GM19468 (cell line): ENCODE results near the gene MEAF6.

Experiments used
- ATAC-seq: cut with Tn5 transposase; IDR thresholded peaks from one replicate; pipeline ENCODE4 v1.9.1; 2021; ENCODE audit warnings: mild to moderate bottlenecking, moderate library complexity, moderate number of reproducible peaks; ENCODE audit not compliant: unreplicated experiment; ENCODE audit errors: extremely low read depth

The MEAF6 gene

GRCh38 chr1:37485902-37486679 lies 28.5 kb downstream of the MEAF6 start:
- no peak for ATAC-seq

GRCh38 chr1:37484325-37485051 lies 30.1 kb downstream of the MEAF6 start:
- ATAC-seq, result no peak

- no peak for ATAC-seq
These were observed 30.8 kb downstream of the MEAF6 start for GRCh38 chr1:37483785-37484184.

- no peak for ATAC-seq
These were observed 31.5 kb downstream of the MEAF6 start for GRCh38 chr1:37482796-37483744.

GRCh38 chr1:37482004-37482785 lies 32.4 kb downstream of the MEAF6 start:
- ATAC-seq, result no peak

- ATAC-seq, result no peak
These were observed 33.1 kb downstream of the MEAF6 start for GRCh38 chr1:37481289-37482003.

- ATAC-seq, result no peak
These were observed 33.8 kb downstream of the MEAF6 start for GRCh38 chr1:37480581-37481288.

GRCh38 chr1:37480125-37480466 lies 34.5 kb downstream of the MEAF6 start:
- ATAC-seq, result no peak

GRCh38 chr1:37479255-37480124 lies 35.1 kb downstream of the MEAF6 start:
- ATAC-seq, result no peak

- no peak for ATAC-seq
These were observed 35.7 kb downstream of the MEAF6 start for GRCh38 chr1:37478890-37479254.

GRCh38 chr1:37478451-37478881 lies 36.1 kb downstream of the MEAF6 start:
- no peak for ATAC-seq

- no peak for ATAC-seq
These were observed 36.6 kb downstream of the MEAF6 start for GRCh38 chr1:37477946-37478345.

GRCh38 chr1:37477198-37477931 lies 37.2 kb downstream of the MEAF6 start:
- ATAC-seq, result peak; percentile 13

- ATAC-seq, result no peak
These were observed 37.9 kb downstream of the MEAF6 start for GRCh38 chr1:37476460-37477197.

- no peak for ATAC-seq
These were observed 38.5 kb downstream of the MEAF6 start for GRCh38 chr1:37476087-37476452.

GRCh38 chr1:37475380-37476086 lies 39.0 kb downstream of the MEAF6 start:
- no peak for ATAC-seq
